GM12872 (cell line): ENCODE measurements around the gene LTB4R.

Source experiments
- TF ChIP-seq, protein P1 (sequence below): IDR thresholded peaks from 3 replicates; pipeline ENCODE4 v1.5.1; 2011; ENCODE audit warnings: low read depth, mild to moderate bottlenecking, low read length, moderate library complexity; ENCODE audit not compliant: insufficient read depth

LTB4R gene

DNA sequence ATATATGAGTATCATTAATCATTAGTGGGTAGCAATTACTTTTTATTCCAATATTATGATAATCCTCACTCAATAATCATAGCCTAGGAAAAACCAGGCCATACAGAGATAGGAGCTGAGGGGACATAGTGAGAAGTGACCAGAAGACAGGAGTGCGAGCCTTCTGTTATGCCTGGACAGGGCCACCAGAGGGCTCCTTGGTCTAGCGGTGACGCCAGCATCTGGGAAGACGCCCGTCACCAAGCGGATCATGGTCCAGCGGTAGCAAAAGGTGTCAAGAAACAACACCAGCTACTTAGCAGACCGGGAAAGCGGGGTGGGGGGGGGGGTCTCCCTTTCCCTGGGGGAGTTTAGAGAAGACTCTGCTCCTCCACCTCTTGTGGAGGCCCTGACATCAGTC lies 16.6 kb downstream of the LTB4R start:
- TF ChIP-seq, protein P1, sequence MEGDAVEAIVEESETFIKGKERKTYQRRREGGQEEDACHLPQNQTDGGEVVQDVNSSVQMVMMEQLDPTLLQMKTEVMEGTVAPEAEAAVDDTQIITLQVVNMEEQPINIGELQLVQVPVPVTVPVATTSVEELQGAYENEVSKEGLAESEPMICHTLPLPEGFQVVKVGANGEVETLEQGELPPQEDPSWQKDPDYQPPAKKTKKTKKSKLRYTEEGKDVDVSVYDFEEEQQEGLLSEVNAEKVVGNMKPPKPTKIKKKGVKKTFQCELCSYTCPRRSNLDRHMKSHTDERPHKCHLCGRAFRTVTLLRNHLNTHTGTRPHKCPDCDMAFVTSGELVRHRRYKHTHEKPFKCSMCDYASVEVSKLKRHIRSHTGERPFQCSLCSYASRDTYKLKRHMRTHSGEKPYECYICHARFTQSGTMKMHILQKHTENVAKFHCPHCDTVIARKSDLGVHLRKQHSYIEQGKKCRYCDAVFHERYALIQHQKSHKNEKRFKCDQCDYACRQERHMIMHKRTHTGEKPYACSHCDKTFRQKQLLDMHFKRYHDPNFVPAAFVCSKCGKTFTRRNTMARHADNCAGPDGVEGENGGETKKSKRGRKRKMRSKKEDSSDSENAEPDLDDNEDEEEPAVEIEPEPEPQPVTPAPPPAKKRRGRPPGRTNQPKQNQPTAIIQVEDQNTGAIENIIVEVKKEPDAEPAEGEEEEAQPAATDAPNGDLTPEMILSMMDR: peak; percentile 50; the same call in 2 of the 3 replicates

GRCh38 chr14:24329073-24329663 lies 17.9 kb downstream of the LTB4R start:
- TF ChIP-seq, protein P1: no peak

- TF ChIP-seq, protein P1: no peak
Measured at GRCh38 chr14:24329736-24330135, 18.4 kb downstream of the LTB4R start.

DNA sequence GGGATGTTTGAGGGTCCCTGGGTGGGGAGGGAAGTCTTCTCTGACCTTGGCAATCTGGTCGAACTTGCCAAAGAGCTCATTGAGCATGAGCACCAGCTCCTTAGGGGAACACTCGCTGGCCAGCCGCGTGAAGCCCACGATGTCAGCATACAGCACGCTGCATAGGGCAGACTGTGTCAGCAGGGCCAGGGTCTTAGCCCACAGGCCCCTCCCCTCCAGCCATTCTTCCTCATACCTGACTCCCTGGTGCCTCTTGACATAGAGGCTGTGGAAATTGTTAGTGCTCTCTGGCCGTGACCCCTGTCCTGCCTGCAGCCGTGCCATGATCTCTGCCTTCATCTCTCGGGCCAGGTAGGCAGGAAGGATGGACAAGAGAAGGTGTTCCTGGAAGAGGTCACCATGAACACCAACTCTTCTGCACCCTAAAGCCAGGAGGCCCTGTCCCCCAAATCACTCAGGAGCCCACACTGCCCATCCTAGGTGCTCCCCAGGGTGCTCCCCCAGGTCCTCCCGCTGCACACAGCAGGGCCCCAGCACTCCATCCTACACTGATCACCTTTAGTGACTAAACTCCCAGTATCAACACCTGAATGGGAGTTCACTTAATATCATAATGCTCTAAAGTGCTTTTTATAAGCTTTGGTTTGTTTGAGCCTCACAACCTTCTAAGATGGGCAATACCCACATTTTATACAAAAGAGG lies 19.8 kb downstream of the LTB4R start:
- TF ChIP-seq, protein P1: no peak

- TF ChIP-seq, protein P1: no peak
Measured at GRCh38 chr14:24331731-24332267, 20.5 kb downstream of the LTB4R start.

DNA sequence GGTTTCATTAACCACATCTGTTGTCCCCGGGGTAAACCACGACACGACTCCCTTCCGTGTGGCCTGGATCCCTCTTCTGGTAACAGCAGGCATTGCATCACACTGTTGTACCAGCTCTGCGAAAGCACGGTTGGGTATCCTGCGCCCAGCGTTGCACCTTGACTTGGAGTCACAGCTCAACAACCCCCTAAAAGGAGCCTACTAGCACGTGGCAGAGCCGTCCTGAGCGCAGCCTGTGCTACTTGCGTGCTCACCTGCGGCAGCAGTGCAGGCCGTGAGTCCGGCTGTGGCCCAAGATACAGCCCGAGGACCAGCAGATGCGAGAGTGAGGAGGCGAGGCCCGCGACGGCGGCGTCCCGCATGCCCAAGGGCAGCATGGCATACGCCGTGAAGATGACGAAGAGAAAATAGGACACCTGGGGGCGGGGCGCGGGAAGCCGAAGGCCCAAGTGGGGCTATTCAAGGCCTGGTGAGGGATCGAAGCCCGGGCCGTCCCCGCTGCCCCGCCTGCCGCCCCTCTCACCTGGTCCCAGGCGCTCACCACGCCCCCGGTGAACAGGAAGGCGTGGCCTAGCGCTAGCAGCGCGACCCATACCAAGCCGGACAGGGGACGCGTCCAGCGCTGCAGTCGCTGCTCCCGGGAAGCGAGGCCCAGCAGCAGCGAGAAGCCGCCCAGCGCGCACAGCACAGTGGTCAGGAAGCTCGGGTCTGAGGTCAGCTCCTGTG lies 21.1 kb downstream of the LTB4R start:
- TF ChIP-seq, protein P1: peak; percentile 95

DNA sequence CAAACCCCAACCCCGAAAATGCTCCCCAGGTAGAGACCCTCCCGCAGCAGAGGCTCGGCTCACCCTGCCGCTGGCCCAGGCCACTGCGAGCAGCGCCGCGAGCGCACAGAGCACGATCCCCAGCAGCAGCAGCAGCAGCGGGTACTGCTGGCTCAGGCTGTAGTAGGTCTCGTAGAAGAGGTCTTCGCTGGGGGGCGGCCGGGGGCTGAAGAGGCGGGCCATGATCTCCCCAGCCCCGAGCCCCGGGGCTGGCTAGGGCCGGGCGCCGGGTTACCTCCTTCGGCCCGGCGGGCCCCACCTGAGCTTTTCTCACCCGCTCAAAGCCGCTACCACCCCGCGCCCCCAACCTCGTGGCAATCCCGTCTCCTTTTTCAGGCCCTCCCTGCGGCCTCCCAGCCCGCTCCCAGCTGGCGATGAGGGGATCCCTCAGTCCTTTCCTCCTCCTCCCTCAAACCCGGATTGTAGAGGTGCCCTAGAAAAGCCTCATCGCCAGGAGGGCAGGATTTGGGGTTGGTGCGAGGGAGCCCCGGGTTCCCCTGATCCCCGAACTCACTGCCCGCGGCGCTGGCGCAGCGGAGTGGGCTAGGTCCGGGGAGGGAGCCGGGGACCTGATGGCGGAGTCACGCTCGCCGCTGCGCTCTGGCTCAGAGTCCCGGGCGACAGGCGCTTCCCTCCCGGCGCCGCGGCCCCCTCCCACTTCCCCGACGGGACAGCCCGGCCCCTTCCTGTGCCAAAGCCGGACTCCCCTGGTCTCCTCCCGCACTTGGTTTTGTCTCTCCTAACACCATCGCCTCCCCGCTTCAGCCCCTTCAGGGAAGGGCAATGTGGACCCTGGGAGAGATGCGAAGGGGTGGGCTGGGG lies 23.4 kb downstream of the LTB4R start, which contains the start of gene ADCY4:
TSS of gene ADCY4 (minus strand) at position 641 of the 861 bp plus-strand sequence. CDS start at position 222, 419 bp downstream.
- TF ChIP-seq, protein P1: no peak
